GM11168 (cell line): Measurements from ENCODE around the gene CCNJ.

Experiments
- in situ Hi-C: fragments of 300-500 bp; cut with MboI; formaldehyde crosslinking; loops from one replicate; pipeline ENCODE4 v1.12.0; 2022; ENCODE audit warnings: low sequenced_read_pairs; ENCODE audit not compliant: unreplicated experiment

The CCNJ gene

GRCh38 chr10:96049340-96049739 lies 6.0 kb downstream of the CCNJ start:
- in situ Hi-C loops = no loop called here

- in situ Hi-C loops = no loop called here
Observed at GRCh38 chr10:96053985-96054384, 10.6 kb downstream of the CCNJ start.

DNA sequence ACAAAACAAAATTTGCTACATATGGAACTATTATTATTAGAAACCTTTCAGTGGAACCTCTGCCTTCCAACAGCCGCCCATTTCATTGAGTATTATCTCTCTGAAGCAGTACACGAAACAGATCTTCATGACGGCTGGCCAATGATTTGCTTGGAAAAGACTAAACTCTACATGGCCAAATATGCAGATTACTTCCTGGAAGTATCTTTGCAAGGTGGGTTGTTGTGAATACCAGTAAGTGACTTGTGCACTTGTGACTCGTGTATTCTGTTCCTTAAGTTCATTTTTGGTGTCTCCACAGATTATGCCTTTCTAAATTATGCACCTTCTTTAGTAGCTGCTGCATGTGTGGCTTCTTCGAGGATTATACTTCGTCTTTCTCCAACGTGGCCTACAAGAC lies 13.4 kb downstream of the CCNJ start:
- in situ Hi-C loops = no loop called here

GRCh38 chr10:96061232-96061631 lies 17.8 kb downstream of the CCNJ start:
- in situ Hi-C loops = no loop called here

- in situ Hi-C loops = no loop called here
Observed at GRCh38 chr10:96072674-96073073, 29.3 kb downstream of the CCNJ start.

- in situ Hi-C loops = no loop called here
Observed at GRCh38 chr10:96073722-96074121, 30.3 kb downstream of the CCNJ start.

- in situ Hi-C loops = no loop called here
Observed at GRCh38 chr10:96074776-96075175, 31.4 kb downstream of the CCNJ start.

- in situ Hi-C loops = no loop called here
Observed at GRCh38 chr10:96075977-96076376, 32.6 kb downstream of the CCNJ start.

GRCh38 chr10:96077156-96077555 lies 33.8 kb downstream of the CCNJ start:
- in situ Hi-C loops = no loop called here

- in situ Hi-C loops = no loop called here
Observed at GRCh38 chr10:96082153-96082552, 38.8 kb downstream of the CCNJ start.

DNA sequence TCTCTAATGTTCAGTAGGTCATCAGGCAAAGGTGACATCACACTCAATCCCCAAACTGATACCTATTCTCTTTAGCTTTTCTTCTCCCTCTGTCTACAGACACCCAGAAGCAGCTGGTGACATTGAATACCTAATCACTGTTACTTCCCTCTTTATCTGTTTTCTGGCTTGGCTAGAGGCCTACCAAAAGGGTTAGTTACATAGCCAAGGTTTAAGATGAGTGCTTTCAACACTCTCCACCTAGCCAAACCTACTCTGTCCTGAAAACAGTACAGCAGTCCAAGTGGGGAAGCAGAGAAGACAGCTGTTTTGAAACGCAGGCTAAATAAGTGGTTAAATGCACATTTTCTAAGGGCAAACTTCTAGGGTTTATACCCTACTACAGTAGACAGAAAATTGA lies 39.4 kb downstream of the CCNJ start:
- in situ Hi-C loops = no loop called here

GRCh38 chr10:96089116-96089515 lies 45.7 kb downstream of the CCNJ start:
- in situ Hi-C loops = no loop called here

GRCh38 chr10:96089670-96090462 lies 46.5 kb downstream of the CCNJ start:
- in situ Hi-C loops = no loop called here

DNA sequence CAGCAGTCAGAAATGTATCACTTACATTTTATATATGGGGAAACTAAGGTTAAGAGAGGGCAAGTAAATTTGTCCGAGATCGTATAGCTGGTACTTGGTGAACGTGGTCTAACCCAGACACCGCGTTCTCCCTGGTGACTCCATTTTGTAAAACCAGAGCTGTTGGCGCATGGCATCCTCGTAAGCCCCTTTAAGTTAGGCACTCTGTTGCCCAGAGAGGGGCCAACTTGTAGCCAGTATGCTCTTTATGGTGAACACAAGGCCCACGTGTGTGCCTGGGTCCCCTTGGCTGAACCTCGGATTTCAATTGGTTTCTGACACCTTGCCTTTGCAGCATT lies 47.0 kb downstream of the CCNJ start:
- in situ Hi-C loops = no loop called here

DNA sequence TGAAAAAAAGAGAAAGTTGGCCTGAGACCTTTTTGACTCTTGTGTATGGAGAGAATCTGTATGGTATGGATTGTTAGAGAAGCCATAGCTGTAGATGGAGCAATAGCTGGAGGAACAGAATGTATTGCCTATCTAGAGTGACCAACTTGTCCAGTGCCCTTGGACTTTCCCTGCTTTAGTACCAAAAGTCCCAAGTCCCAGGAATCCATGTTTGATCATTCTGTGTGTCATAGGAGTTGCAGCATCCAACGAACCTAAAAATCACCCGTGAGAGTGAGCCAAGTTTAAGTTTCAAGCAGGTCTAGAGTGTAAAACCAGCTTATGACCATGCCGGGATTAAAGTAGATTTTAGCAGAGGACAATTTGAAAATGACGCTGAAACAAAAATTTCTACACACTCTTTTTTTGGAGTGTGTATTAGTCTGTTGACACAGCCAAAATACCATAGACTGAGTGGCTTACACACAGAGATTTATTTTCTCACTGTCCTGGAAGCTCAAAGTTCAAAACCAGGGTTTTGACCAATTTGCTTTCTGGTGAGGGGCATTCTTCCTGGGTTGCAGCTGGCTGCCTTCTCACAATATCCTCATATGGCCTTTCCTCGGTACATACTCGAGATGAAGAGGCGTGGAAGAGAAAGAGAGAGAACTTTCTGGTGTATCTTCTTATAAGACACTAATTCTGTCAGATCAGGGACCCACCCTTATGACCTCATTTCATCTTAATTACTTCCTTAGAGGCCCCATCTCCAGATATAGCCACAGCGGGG lies 49.8 kb downstream of the CCNJ start:
- in situ Hi-C loops = no loop called here

GRCh38 chr10:96093948-96094347 lies 50.6 kb downstream of the CCNJ start:
- in situ Hi-C loops = no loop called here

- in situ Hi-C loops = no loop called here
Observed at GRCh38 chr10:96096958-96097357, 53.6 kb downstream of the CCNJ start.

DNA sequence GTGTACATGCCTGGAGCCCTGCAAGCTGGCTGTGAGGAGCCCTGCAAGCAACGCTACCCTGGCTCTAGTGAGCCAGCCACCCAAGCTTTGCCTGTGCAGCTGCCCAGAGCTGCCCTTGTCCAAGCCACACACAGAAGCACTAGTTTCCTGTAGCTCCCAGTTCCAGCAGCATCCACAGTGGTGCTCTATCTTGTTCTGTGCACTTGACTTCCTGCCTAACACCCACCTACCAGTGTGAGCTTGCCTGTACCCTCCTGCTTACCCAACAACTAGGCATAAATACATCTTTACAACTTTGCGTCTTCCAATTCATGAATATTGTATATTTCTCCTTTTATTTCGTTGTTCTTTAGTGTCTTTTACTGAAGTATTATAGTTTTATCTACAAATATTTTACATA lies 54.5 kb downstream of the CCNJ start:
- in situ Hi-C loops = no loop called here

GRCh38 chr10:96107623-96108038 lies 64.2 kb downstream of the CCNJ start:
- in situ Hi-C loops = no loop called here
